LNCAP (cell line): ENCODE results near the gene MBOAT7.

Experiments
- TF ChIP-seq, protein P1 (sequence below): fragments of 450-650 bp; IDR thresholded peaks from 2 replicates; pipeline ENCODE4 v1.5.1; 2017; ENCODE audit warnings: mild to moderate bottlenecking

Gene MBOAT7

GRCh38 chr19:54124393-54124792, 65.0 kb downstream of the MBOAT7 start:
- TF ChIP-seq, protein P1, sequence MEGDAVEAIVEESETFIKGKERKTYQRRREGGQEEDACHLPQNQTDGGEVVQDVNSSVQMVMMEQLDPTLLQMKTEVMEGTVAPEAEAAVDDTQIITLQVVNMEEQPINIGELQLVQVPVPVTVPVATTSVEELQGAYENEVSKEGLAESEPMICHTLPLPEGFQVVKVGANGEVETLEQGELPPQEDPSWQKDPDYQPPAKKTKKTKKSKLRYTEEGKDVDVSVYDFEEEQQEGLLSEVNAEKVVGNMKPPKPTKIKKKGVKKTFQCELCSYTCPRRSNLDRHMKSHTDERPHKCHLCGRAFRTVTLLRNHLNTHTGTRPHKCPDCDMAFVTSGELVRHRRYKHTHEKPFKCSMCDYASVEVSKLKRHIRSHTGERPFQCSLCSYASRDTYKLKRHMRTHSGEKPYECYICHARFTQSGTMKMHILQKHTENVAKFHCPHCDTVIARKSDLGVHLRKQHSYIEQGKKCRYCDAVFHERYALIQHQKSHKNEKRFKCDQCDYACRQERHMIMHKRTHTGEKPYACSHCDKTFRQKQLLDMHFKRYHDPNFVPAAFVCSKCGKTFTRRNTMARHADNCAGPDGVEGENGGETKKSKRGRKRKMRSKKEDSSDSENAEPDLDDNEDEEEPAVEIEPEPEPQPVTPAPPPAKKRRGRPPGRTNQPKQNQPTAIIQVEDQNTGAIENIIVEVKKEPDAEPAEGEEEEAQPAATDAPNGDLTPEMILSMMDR: no peak

- TF ChIP-seq, protein P1: no peak
Observed at GRCh38 chr19:54123682-54124081, 65.7 kb downstream of the MBOAT7 start.
